ENCODE results near the gene TMED1. TPM values are rescaled to one million over a fixed set of nuclear protein-coding genes. Genes with fewer than 3 reads are reported as not detected.
A peak's percentile ranks its signal among the peaks of the same experiment; 100 is the strongest.

Gene TMED1
- total and polyA plus RNA-seq, 2 of the 4 experiments (the other 2 are of a cell fraction): 37.6 to 41.4 TPM

- intact Hi-C loops (cut with micrococcal nuclease): no loop called here
- peaks cover 64% of the 10 kb centered on the region for H4K20me1 ChIP-seq (ENCODE audit: insufficient read depth, low read length)
- peak overlapping the region; percentile 26 for H2AFZ ChIP-seq (replicated peaks; ENCODE audit: low read length, poor library complexity)
- H3K4me3 ChIP-seq (ENCODE audit: insufficient read depth, low read depth, low read length): no peak overlapping the region
- no peak overlapping the region; the same call in 2 of the 3 replicates for H2BK15ac ChIP-seq (ENCODE audit: low read depth, low read length)
- no peak overlapping the region for H2AK5ac ChIP-seq (ENCODE audit: low read depth, low read length)
- 0 out of 2 replicates have a peak overlapping the region, but pooled peaks have one; percentile 19 for H3K14ac ChIP-seq (replicated peaks; ENCODE audit: low read depth, low read length)
- dilution Hi-C loops (cut with HindIII; ENCODE audit: low sequenced_read_pairs, unreplicated experiment): no loop called here
- H3K56ac ChIP-seq (ENCODE audit: extremely low read depth, insufficient read depth, low read length): no peak overlapping the region
- H2BK5ac ChIP-seq (ENCODE audit: low read depth, low read length, poor library complexity, severe bottlenecking): no peak overlapping the region
- H3K9ac ChIP-seq (ENCODE audit: low read depth, low read length): no peak overlapping the region
- no peak overlapping the region for H3K4me2 ChIP-seq (ENCODE audit: low read depth, low read length)
- H3K4me1 ChIP-seq (ENCODE audit: control insufficient read depth, insufficient read depth, low read length): peaks cover 16% of the 10 kb centered on the region
- no peak overlapping the region for H4K91ac ChIP-seq (ENCODE audit: insufficient read depth, low read depth, low read length)
- no peak overlapping the region for H2BK20ac ChIP-seq (ENCODE audit: low read depth, low read length)
- in situ Hi-C loops (cut with MboI; ENCODE audit: low sequenced_read_pairs): no loop called here
- 0 out of 2 replicates have a peak, but pooled peaks cover 2% of the 10 kb centered on the region for H3K36me3 ChIP-seq (ENCODE audit: control insufficient read depth, insufficient read depth, low read length)
- no peak overlapping the region for H2BK120ac ChIP-seq (ENCODE audit: low read depth, low read length)
- CTCF ChIA-PET: interaction anchor here (0.7 kb wide), 1 partner anchor 24 kb away, joined by 3 read pairs; no protein-coding TSS in a partner anchor
- peaks cover 27% of the 10 kb centered on the region for H3K9me1 ChIP-seq (ENCODE audit: insufficient read depth, low read length)
- no peaks in the 10 kb centered on the region for H3K9me3 ChIP-seq (ENCODE audit: control insufficient read depth, insufficient read depth, low read length)
- no peak overlapping the region for H4K8ac ChIP-seq (ENCODE audit: low read depth in 2 of 2, low read length in 2 of 2)
- H4K5ac ChIP-seq (ENCODE audit: low read depth, low read length): no peak overlapping the region
- peak overlapping the region; percentile 31; the same call in 1 of the 2 replicates for H3K4ac ChIP-seq (ENCODE audit: low read depth, low read length)
- H3K79me1 ChIP-seq (ENCODE audit: low read depth in 1 of 2, low read length in 2 of 2): peaks cover 11 to 88% of the 10 kb centered on the region in 2 experiments
- peak overlapping the region; percentile 7 for H2AK9ac ChIP-seq (replicated peaks; ENCODE audit: low read depth, low read length, poor library complexity)
- BruUV-seq (replicated peaks): no TSS peak
- peak; percentile 35 for ATAC-seq (ENCODE audit: low read depth)
- no peak overlapping the region for H3K27ac ChIP-seq (ENCODE audit: insufficient read depth, low read length)
- H3K18ac ChIP-seq (ENCODE audit: low read depth, low read length): no peak overlapping the region
- no peaks in the 10 kb centered on the region for H3K27me3 ChIP-seq (ENCODE audit: control insufficient read depth, insufficient read depth, low read length)
- POLR2A ChIA-PET (ENCODE audit: unreplicated experiment): interaction anchor here (0.5 to 0.6 kb wide), 2 partner anchors 71 to 566 kb away, joined by 3 to 4 read pairs; no protein-coding TSS in a partner anchor
- 60% methylated on average over 8 of the region's 20 CpGs; no CpG with 5 or more reads in 1 of the 2 experiments for whole genome bisulfite sequencing, 2 experiments (ENCODE audit: extremely low coverage in 2 of 2, insufficient read length in 1 of 2)
- no peak overlapping the region for H3K23ac ChIP-seq (ENCODE audit: low read depth, low read length)
- no peak for DNase-seq
- TF ChIP-seq MXI1 (IDR thresholded peaks at IDR 0.05; ENCODE audit: borderline replicate concordance, low read depth, low read length) (no peak), MAFK (IDR thresholded peaks at IDR 0.05; ENCODE audit: low read depth, low read length) (no peak), CTCF (conservative IDR thresholded peaks at IDR 0.05; ENCODE audit: low read depth, low read length) (no peak), CEBPB (IDR thresholded peaks at IDR 0.05; ENCODE audit: low read depth, low read length) (no peak), RFX5 (IDR thresholded peaks at IDR 0.05; ENCODE audit: low read depth, low read length) (no peak), RCOR1 (IDR thresholded peaks at IDR 0.05; ENCODE audit: insufficient replicate concordance, low read length) (no peak), POLR2A (IDR thresholded peaks at IDR 0.05; ENCODE audit: low read depth, low read length) (no peak), CHD1 (IDR thresholded peaks at IDR 0.05; ENCODE audit: low read depth, low read length) (no peak), FOS (IDR thresholded peaks at IDR 0.05; ENCODE audit: low read depth, low read length) (no peak), NFE2L2 (IDR thresholded peaks at IDR 0.05; ENCODE audit: low read depth, low read length) (no peak), BHLHE40 (IDR thresholded peaks at IDR 0.05; ENCODE audit: low read depth, low read length) (no peak), ELK1 (IDR thresholded peaks at IDR 0.05; ENCODE audit: borderline replicate concordance, low read depth, low read length) (no peak), SMC3 (IDR thresholded peaks at IDR 0.05; ENCODE audit: low read depth, low read length) (no peak), RAD21 (IDR thresholded peaks at IDR 0.05; ENCODE audit: low read length) (no peak), MAZ (IDR thresholded peaks at IDR 0.05; ENCODE audit: borderline replicate concordance, low read depth, low read length) (no peak)
Observed at GRCh38 chr19:10885201-10886169, 49.5 kb upstream of the TMED1 start.
